Activated CD8-positive, alpha-beta T cell treated with anti-CD3 and anti-CD28 coated beads, Interleukin-2, amount 10 ng/mL, durations not matched to agents 7 days and 5 days (primary cell): ENCODE measurements around the gene TTC7B. TPM values are rescaled to one million over a fixed set of nuclear protein-coding genes. Genes with fewer than 3 reads are reported as not detected.

ENCODE experiments used
- ATAC-seq: fragments of 150-1000 bp; cut with Tn5 transposase; one replicate; pipeline ENCODE4 v1.10.0; 2021; ENCODE audit warnings: moderate library complexity
- CTCF ChIA-PET: fragments of 350-600 bp; sonication (Branson Sonifier 250); formaldehyde crosslinking; loops from one replicate; lab custom pipeline; 2021; ENCODE audit warnings: antibody characterized with exemption; lab: Charles Lee
- POLR2A ChIA-PET: fragments of 350-600 bp; sonication (Branson Sonifier 250); formaldehyde crosslinking; loops from one replicate; lab custom pipeline; 2021; ENCODE audit warnings: antibody characterized with exemption; lab: Charles Lee
- DNase-seq: peaks from one replicate; pipeline ENCODE4 v3.0.0-alpha.2; 2020
- H3K27ac Mint-ChIP-seq: one replicate; pipeline ENCODE4 v1.8.0; 2021; ENCODE audit warnings: mild to moderate bottlenecking, mixed read lengths
- H3K27me3 Mint-ChIP-seq: one replicate; pipeline ENCODE4 v1.8.0; 2021; ENCODE audit warnings: low read depth, mixed read lengths
- H3K36me3 Mint-ChIP-seq: one replicate; pipeline ENCODE4 v1.8.0; 2021; ENCODE audit warnings: low read depth, mixed read lengths
- H3K4me1 Mint-ChIP-seq: one replicate; pipeline ENCODE4 v1.8.0; 2021; ENCODE audit warnings: low read depth, mixed read lengths
- H3K4me3 Mint-ChIP-seq: one replicate; pipeline ENCODE4 v1.8.0; 2021; ENCODE audit warnings: mild to moderate bottlenecking, mixed read lengths
- H3K9me3 Mint-ChIP-seq: one replicate; pipeline ENCODE4 v1.8.0; 2022; ENCODE audit warnings: mixed read lengths; ENCODE audit not compliant: insufficient read depth
- total RNA-seq, 2 experiments: library from RNA; stranded (reverse); gene quantifications; one replicate each; pipeline ENCODE4 v1.2.3, GENCODE V29; 2021

Gene TTC7B
- total RNA-seq, 2 experiments from 2014 or later = 5.3 to 6.8 TPM

DNA sequence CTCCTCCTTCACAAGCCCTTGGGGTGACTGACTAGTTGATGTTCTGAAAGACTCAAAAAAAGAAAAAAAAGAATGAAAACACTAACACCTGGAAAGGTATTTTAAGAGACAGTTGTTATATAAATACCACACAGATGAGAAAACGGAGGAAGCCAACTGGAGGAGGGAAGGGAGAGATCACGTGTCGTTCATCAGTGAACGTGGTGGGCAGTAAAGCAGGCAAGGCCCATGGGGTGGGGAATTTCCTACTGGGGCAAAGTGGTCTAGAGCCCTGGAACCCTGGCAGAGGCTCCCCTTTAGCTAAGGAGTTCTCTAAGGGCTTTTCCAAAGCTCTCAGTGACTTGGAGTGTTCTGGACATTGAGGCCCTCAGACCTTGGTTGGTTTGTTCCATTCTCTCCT is 249.7 kb downstream of the TTC7B start:
- POLR2A ChIA-PET = no interaction called here
- Mint-ChIP-seq H3K36me3 (no peaks in the 10 kb centered on the region), H3K4me3 (no peak overlapping the region), H3K9me3 (no peaks in the 10 kb centered on the region), H3K27ac (no peak overlapping the region), H3K4me1 (no peaks in the 10 kb centered on the region), H3K27me3 (no peaks in the 10 kb centered on the region)
- DNase-seq (no peak), ATAC-seq (no peak)
- CTCF ChIA-PET = no interaction called here

DNA sequence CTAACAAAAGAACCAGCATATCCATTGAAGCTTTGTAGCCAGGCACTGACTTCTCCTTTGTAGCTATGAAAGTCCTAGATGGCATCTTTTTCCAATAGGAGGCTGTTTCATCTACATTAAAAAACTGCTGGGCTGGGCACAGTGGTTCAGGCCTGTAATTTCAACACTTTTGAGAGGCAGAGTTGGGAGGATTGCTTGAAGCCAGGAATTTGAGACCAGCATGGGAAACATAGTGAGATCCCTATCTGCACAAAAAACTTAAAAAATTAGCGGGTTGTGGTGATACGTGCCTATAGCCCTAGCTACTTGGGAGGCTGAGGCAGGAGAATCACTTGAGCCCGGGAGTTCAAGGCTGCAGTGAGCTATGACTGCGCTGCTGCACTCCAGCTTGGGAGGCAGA is 251.7 kb downstream of the TTC7B start:
- Mint-ChIP-seq H3K4me3 (no peak overlapping the region), H3K4me1 (no peaks in the 10 kb centered on the region), H3K9me3 (no peaks in the 10 kb centered on the region), H3K36me3 (no peaks in the 10 kb centered on the region), H3K27ac (no peak overlapping the region), H3K27me3 (no peaks in the 10 kb centered on the region)
- DNase-seq (no peak), ATAC-seq (no peak)
- CTCF ChIA-PET = no interaction called here
- POLR2A ChIA-PET = no interaction called here

DNA sequence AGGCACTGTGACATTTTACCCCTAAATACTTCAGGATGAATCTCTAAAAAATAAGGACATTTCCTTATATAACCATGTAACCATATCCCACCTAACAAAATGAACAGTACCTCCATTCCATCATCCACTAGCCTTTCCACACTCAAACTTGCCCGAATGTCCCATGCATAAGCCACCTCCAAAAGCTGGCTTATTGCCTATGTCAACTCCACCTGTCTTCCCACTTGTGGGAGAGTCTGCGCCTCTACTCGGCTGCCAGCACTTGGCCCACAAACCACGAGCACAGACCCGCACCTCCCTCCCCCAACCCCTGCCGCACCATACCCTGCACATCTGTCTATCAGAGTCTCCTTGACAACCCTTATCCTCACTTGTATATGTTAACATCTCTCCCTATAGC is 253.6 kb downstream of the TTC7B start:
- no peaks in the 10 kb centered on the region for H3K9me3 Mint-ChIP-seq

GRCh38 chr14:90561920-90562319 is 254.3 kb downstream of the TTC7B start:
- ATAC-seq (no peak), DNase-seq (no peak)
- ChIA-PET POLR2A (no interaction called here), CTCF (no interaction called here)
- Mint-ChIP-seq H3K9me3 (no peaks in the 10 kb centered on the region), H3K27ac (no peak overlapping the region), H3K36me3 (no peaks in the 10 kb centered on the region), H3K4me1 (no peaks in the 10 kb centered on the region), H3K27me3 (no peaks in the 10 kb centered on the region), H3K4me3 (no peak overlapping the region)

More for the DNA sequence above, 253.6 kb downstream of the TTC7B start:
- POLR2A ChIA-PET = no interaction called here
- DNase-seq (no peak), ATAC-seq (no peak)
- H3K4me1 Mint-ChIP-seq = no peaks in the 10 kb centered on the region
- H3K4me3 Mint-ChIP-seq = no peak overlapping the region
- H3K27ac Mint-ChIP-seq = no peak overlapping the region
- H3K27me3 Mint-ChIP-seq = no peaks in the 10 kb centered on the region
- no peaks in the 10 kb centered on the region for H3K36me3 Mint-ChIP-seq
- CTCF ChIA-PET = no interaction called here

- POLR2A ChIA-PET = interaction anchor here (0.7 kb wide), 1 partner anchor 8 kb away, joined by 3 read pairs; no protein-coding TSS in a partner anchor
- no peak for DNase-seq
- Mint-ChIP-seq H3K4me3 (no peak overlapping the region), H3K4me1 (no peaks in the 10 kb centered on the region), H3K27me3 (no peaks in the 10 kb centered on the region), H3K9me3 (no peaks in the 10 kb centered on the region), H3K36me3 (no peaks in the 10 kb centered on the region), H3K27ac (no peak overlapping the region)
- CTCF ChIA-PET = no interaction called here
- ATAC-seq = no peak
Observed at GRCh38 chr14:90560991-90561390, 255.2 kb downstream of the TTC7B start.

DNA sequence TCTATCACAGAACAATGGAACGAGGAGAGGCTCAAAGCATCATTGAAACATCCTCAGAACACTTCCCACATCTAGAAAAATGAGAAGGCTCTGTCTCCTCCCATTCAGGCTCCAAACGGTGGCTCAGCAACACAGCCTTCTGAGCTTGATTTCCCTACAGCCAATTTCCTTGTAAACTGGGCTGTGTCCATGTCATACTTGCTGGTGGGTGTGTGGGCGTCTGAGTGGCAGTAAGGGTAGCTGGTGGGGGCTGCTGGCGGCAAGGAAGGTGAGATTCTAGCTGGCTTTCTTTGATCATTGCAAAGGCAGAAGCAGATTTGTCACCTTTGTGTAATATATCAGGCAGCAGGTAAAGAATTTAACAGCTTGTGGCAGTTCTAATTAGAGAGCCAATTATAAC is 255.7 kb downstream of the TTC7B start:
- CTCF ChIA-PET = no interaction called here
- no peaks in the 10 kb centered on the region for H3K27me3 Mint-ChIP-seq
- H3K4me1 Mint-ChIP-seq = no peaks in the 10 kb centered on the region
- no peaks in the 10 kb centered on the region for H3K9me3 Mint-ChIP-seq
- H3K27ac Mint-ChIP-seq = no peak overlapping the region
- POLR2A ChIA-PET = interaction anchor here (0.6 to 1.1 kb wide), 2 partner anchors 15 to 72 kb away, joined by 3 to 4 read pairs; no protein-coding TSS in a partner anchor
- H3K36me3 Mint-ChIP-seq = no peaks in the 10 kb centered on the region
- no peak overlapping the region for H3K4me3 Mint-ChIP-seq
- DNase-seq (no peak), ATAC-seq (no peak)

- Mint-ChIP-seq H3K27me3 (no peaks in the 10 kb centered on the region), H3K36me3 (no peaks in the 10 kb centered on the region), H3K9me3 (no peaks in the 10 kb centered on the region), H3K4me1 (no peaks in the 10 kb centered on the region), H3K27ac (no peak overlapping the region), H3K4me3 (no peak overlapping the region)
- DNase-seq (no peak), ATAC-seq (no peak)
- ChIA-PET POLR2A (interaction anchor here (0.6 to 1.1 kb wide), 2 partner anchors 15 to 71 kb away, joined by 3 to 4 read pairs; no protein-coding TSS in a partner anchor), CTCF (no interaction called here)
Observed at GRCh38 chr14:90559811-90560492, 256.3 kb downstream of the TTC7B start.

- Mint-ChIP-seq H3K27me3 (no peaks in the 10 kb centered on the region), H3K9me3 (no peaks in the 10 kb centered on the region), H3K4me1 (no peaks in the 10 kb centered on the region), H3K4me3 (no peak overlapping the region), H3K27ac (no peak overlapping the region), H3K36me3 (no peaks in the 10 kb centered on the region)
- POLR2A ChIA-PET = no interaction called here
- no peak for ATAC-seq
- no peak for DNase-seq
- CTCF ChIA-PET = no interaction called here
Observed at GRCh38 chr14:90558983-90559590, 257.1 kb downstream of the TTC7B start.

DNA sequence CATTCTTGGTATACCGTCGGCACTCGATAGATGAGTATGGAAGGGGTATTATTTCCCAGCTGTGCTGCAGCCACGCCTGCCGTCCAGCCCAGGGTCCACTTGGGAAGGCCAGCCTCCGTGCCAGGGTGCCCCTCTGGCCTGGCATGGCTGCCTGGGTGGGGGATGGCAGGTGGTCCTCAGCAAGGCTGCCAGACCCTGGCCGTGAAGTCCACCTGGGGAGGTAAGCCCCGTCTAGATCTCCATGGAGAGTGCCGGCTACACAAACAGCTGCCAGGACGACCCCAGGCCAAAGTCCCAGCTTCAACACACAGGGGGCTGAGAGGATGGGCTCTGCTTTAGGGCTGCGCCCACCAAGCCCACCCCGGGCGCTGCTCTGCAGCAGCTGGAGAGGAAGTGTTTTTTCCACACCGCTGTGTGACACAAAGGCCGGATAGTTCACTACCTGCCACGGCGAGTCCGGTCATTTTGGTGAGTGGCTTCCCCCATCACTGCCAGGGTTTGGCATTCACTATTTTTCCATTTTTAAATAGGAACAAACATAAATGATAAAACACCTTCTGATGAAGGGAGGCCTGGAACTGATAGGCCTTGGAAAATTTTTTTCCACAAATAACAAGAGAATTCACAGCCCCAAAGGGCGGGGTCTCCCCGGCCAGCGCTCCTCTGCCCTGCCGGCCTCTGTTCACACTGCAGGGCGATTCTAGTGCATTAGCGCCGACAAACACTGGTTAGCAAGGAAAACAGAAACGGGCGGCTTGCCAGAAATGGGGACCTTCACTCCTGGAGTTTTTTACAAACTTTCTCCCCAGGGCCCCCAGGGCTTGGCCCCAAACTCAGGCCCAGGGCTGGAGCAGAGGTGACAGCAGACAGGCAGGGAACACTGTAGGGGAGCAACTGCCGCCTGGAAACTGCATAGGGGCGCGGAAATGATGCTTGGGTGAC is 257.9 kb downstream of the TTC7B start:
- ATAC-seq (no peak), DNase-seq (no peak)
- Mint-ChIP-seq H3K27ac (no peak overlapping the region), H3K4me3 (no peak overlapping the region), H3K4me1 (no peaks in the 10 kb centered on the region), H3K36me3 (no peaks in the 10 kb centered on the region), H3K27me3 (no peaks in the 10 kb centered on the region), H3K9me3 (no peaks in the 10 kb centered on the region)
- POLR2A ChIA-PET = no interaction called here
- CTCF ChIA-PET = no interaction called here

DNA sequence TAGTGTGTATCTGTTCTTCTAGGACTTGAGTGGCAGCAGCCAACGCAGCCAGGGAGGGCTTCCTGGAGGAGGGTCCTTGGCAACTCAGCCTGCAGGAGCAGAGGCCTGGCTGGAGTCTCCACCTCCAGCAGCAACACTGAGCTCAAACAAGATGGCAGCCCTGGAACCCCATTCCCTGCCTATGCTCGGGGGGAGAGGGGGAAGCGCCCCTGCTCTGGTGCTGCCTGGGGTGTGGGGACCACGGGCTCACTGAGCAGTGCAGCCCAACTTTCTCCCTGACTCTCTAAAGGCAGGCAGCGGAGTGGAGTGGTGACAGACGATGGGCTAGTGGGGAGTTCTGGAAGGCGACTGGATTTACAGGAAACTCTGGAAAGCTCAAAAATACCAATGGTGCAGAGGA is 258.7 kb downstream of the TTC7B start:
- Mint-ChIP-seq H3K36me3 (no peaks in the 10 kb centered on the region), H3K4me1 (no peaks in the 10 kb centered on the region), H3K27me3 (no peaks in the 10 kb centered on the region), H3K27ac (no peak overlapping the region), H3K9me3 (no peaks in the 10 kb centered on the region), H3K4me3 (no peak overlapping the region)
- ChIA-PET POLR2A (no interaction called here), CTCF (no interaction called here)
- DNase-seq = no peak
- no peak for ATAC-seq

DNA sequence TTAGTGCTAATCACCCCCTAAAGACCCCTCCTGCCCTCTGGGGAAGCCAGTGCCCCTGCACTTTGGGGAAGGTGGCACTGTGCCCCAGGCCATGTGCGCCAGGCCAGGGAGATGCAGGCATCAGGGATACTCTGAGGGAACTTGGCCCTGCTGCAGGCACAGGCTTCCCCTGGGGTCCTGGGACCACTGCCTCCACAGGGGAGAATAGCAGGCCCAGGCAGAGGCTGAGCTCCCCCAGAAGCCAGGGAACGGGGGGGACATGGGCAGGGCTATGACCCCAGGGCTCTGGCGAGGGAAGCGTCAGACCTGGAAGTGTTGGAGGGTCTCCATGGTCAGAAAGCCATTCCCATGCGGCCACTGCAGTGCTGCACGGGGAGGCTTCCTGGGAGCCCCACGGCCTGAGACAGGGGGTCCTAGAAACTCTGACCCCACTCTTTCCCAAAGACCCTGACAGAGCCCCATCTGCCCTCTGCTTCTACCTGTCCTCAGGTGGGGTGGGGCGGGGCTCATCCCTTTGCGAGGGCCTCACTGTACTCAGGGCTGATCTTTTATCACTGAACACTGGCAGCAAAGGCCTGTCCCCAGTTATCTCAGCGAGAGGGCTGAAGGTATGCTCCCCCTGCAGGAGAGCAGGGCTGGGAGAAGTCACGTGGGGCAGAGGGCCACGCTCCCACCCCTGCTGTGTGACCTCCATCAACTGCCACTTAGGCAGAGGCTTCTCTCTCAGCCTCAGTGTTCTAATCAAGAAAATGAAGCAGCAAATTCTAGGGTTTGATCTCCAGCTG is 259.4 kb downstream of the TTC7B start:
- POLR2A ChIA-PET = no interaction called here
- no peak overlapping the region for H3K27ac Mint-ChIP-seq
- H3K4me1 Mint-ChIP-seq = no peaks in the 10 kb centered on the region
- H3K27me3 Mint-ChIP-seq = no peaks in the 10 kb centered on the region
- CTCF ChIA-PET = no interaction called here
- no peak for ATAC-seq
- no peaks in the 10 kb centered on the region for H3K36me3 Mint-ChIP-seq
- H3K4me3 Mint-ChIP-seq = no peak overlapping the region
- no peak for DNase-seq
- no peaks in the 10 kb centered on the region for H3K9me3 Mint-ChIP-seq
